ENCODE data around the gene HECW1.

- TF ChIP-seq FOXA1 (IDR thresholded peaks at IDR 0.05), result no peak
- no peak for TF ChIP-seq ZNF384 (IDR thresholded peaks at IDR 0.05)
- no peak for TF ChIP-seq CTBP1 (IDR thresholded peaks at IDR 0.05; ENCODE audit: borderline replicate concordance)
- TF ChIP-seq TARDBP (IDR thresholded peaks at IDR 0.05), result no peak
- no peak for TF ChIP-seq ARNT (IDR thresholded peaks at IDR 0.05)
- no peak for TF ChIP-seq L3MBTL2 (conservative IDR thresholded peaks at IDR 0.05)
- TF ChIP-seq FOXM1 (IDR thresholded peaks at IDR 0.05; ENCODE audit: borderline replicate concordance), result no peak
- no peak for TF ChIP-seq SUZ12 (IDR thresholded peaks at IDR 0.05)
- TF ChIP-seq ELF4 (IDR thresholded peaks at IDR 0.05), result no peak
These were observed 7.5 kb upstream of the HECW1 start for GRCh38 chr7:43104874-43105520.

Measured in HEK293T (cell line).